ENCODE data around the gene C9.
A peak's percentile ranks its signal among the peaks of the same experiment; 100 is the strongest.
"Not testable (repeated sequence)": the region's sequence is repeated elsewhere in the genome, so short reads cannot be mapped to it uniquely, and the experiment has no call there.

Gene C9

DNA sequence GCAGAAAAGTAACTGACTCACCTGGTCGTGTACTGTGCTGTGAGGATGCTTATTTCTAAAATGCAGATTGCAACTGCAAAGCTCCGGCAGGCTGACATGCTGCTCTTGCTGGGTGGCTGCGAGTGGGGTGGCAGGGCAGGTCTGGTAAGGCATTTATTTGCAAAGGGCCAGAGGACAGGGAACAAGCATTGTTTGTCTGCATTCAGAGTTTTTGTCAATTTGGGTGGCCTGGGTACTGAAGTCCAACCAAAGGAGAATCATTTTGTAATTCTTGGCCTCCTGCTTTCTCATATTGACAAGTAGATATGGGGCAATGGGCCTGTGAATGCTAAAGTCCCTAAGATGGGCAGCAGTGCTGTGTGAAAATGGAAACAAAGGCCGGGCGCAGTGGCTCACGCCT lies at the start of gene C9:
C9 (minus strand) TSS at position 129 of the 400 bp plus-strand sequence; CDS start at position 98, 31 bp downstream.
- no peak for DNase-seq

DNA sequence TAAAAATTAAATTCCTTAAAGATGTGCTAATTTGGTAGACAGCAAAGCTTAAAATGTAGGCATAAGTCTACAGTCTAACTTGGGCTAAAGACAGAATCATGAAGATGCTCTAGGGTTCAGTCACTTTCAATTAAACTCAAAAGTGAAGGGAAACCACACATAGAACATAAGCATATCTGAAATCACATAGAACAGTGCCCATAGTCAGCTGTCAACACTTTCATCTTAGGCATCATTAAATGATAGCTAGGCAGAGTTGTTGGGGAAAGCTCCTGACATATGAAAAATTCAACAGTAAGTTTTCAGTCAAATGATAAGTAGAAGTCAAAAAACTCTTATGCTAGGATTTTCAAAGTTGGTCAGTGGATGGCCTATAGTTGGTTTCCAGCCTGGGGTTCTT lies 49.5 kb upstream of the C9 start:
- no peak for DNase-seq

DNA sequence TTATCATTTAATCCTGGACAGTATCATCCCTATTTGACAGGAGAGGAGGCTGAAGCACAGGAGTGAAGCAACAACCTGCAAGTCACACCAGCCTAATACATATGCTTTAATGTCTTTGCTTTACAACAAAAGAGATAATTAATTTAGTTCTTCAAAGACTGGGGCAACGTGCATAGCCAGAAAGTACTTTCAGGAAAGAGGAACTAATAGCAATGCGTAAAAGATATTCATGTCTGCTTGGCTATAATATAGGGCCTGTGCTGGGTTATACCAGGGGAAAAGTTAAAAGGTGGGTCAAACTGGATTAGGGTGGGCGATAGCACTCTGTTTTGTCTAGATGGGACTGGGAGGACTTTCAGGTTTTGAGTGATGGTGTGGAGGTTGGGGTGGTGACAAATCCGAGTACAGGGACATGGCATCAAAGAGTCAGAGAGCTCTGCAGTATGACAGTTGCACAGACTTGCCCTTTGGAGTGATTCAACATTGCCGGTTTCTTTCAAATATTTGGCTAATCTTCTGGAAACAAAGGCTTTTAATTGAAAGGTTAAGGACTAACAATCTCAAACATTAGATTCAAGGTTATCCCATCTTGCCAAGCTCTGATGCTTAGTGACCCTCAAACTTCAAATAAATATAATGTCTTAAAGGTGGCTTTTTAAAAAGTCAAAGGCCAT lies 48.6 kb upstream of the C9 start:
- DNase-seq = no peak

DNA sequence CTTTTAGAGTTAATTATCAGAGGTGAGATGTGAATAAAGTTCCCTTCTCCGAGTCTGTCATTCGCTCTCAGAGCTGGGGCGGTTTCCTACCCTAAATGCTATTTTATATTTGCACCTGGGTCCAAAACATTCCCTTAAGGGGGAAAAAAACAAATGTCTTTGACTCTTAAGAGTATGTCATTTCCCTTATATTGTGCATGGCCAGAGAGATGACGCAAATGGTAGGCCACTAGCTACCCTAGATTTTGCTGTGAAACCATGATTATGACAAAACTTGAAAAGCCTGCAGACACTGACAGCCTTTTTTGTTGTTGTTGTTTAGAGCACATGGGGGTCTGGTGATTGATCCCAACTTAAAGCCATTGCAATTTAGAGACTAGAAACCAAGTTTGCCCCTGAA lies 47.7 kb upstream of the C9 start:
- DNase-seq = no peak

DNA sequence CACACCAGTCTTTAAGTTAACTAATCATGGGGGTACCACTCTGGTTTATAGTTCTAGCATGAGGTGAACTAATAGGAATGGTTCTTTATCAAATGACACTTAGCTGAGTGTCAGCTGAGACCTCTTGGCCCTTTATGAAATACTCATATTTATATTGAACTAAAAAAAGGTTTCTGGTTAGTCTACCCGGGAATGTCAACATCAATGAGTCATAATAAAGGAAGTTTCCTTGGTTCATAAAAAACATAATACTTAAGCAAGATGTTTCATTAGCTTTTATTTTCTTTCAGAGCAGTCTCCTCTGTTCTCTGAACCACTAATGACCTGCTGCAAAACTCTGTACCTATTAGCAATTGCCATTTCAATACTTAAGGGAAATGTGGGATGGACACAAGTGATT lies 46.8 kb upstream of the C9 start:
- DNase-seq = no peak

DNA sequence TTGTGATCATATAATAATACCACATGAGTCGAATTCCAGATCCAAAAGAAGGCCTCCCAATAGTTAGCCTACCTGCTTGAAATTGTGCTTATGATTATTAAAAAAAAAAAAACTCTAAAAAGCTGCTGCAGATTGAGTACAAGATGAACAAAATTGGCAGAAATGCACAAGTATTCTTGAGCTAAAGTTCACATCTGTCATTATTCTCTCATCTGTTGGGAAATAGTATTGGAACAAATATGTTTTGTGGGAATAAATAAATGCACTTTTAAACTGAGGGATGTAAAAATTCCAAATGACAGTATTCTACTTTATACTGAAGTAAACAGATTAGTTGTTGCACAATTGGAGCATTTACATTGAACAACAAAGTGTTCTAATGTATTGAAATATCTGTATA lies 44.7 kb upstream of the C9 start:
- DNase-seq = no peak

DNA sequence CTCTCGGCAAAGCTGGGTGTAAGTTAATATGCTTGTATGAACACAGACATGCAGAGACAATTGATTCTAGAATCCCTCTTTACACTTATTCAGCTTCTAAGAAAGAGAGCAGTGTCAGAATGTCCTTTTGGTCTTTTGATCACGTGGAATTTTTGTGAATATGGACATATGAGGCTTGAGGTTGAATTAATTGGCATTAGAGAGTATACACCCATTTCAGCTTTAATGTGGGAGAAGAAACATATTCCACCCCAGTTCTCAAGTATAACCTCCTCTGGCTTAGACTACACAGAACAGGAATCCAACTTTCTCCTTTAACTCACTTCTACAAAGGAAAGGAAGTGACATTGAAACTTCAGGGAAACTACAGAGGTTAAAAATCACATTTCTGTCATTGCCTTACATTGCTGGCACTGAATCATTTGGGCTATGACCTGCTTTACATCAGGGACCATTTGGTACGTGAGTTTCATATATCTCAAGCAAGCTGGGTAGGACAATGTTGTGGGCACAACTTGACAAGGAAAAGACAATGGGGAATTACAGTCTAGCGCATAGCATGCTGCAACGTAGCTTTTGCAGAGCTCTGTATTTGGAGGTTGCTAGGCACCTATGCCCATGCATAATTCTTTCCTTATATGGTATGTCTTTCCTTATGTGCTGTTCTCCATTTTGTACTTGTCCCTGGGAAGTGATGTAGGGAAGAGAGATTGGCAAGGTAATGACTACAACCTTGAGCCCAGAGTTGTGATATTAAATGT lies 41.0 kb upstream of the C9 start:
- DNase-seq = no peak

DNA sequence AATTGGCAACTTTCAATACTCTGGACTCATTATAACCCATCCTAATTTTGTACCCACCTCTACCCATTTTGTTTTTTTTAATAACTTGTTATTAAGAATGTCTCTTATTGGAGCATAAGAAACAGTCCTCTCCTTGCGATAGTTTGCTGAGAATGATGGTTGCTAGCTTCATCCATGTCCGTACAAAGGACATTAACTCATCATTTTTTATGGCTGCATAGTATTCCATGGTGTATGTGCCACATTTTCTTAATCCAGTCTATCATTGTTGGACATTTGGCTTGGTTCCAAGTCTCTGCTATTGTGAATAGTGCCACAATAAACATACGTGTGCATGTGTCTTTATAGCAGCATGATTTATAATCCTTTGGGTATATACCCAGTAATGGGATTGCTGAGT lies 39.5 kb upstream of the C9 start:
- DNase-seq = not testable (repeated sequence)

DNA sequence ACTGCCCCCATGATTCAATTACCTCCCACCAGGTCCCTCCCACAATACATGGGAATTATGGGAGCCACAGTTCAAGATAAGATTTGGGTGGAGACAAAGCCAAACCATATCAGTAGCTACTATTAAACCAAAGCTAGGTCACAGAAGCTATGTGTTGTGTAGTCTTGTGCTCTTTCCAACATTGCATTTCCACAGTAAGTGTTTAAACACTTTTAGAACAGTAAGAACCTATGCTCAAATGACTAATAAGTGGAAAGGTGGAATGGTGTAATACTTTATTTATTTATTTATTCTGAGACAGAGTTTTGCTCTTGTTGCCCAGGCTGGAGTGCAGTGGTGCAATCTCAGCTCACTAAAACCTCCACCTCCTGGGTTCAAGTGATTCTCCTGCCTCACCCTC lies 37.8 kb upstream of the C9 start:
- DNase-seq = not testable (repeated sequence)

DNA sequence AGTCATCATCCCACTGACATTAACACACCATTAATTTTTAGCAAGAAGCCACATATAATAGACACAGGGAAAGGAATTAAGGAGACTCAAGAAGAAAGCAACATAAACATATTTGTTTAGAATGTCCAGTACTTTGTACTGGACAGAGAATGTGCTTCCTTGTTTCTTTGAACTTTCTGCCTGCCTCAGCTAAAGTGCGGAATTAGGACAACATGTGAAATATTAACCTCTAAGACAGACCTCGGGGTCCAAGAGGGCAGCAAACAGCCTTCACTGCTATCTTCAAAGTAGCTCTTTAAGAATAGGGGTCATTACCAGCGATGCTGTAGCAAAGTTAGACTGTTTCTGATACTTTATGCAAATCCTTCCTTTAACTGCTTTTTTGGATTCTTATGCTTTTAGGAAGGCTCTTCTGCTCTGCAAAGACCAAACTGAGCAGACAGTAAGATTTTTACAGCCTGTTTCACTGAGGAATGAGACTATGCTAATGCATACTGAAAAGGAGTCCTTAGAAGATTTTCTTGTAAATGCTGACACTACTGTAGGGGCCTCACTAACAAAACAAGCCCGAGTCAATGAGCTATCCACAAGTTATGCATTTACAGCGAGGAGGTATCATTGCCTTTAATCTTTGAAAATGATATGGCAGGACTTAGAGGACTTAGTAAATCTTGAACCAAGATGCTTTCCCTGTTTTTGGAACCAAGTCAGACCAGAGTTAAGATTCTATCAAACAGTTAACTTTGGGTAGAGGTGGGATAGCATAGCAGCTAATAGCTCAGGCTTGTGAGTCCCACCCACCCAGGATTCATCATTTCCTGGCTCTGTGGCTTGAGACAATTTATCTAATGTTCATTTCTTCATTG lies 36.7 kb upstream of the C9 start:
- DNase-seq = no peak

DNA sequence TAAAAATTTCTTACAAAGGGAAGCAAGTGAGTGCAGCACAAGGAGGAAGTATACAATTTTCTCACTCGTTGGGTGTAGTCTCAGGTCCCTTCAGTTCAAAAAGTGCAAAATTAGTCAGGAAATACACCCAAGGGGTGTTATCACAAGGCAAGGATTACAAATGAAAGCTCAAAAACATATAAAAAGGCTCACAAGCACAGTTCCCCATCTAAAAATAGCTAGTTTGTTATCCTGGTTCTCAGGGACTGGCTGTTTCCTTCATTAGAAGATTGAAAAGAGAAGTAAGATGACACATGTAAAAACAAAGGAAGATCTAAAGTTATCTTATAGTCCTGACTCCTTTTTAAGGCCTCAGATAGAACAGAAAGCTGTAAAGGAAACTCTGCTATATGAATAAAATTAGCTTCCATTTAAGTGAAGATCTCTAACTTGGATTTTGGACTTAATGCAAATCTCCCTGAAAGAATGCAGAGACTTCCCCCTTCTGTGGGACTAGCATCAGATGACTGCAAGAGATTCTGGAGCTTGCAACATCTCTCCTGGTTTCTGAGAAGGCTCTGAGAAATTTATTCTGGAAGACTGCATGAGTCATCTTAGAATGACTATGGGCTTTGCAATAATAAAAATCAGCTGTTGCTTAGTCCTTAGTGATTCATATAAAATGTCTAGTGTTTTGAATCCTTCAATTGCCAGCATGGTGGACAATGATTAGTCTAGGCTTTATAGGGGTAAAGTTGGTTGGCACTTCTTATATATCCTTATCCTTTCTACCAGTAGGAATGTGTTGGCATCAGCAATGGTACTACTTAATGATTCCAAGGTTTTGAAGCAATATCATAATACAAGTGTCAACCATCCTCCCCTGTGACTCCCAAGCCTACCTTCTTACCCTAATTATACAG lies 35.1 kb upstream of the C9 start:
- no peak for DNase-seq

DNA sequence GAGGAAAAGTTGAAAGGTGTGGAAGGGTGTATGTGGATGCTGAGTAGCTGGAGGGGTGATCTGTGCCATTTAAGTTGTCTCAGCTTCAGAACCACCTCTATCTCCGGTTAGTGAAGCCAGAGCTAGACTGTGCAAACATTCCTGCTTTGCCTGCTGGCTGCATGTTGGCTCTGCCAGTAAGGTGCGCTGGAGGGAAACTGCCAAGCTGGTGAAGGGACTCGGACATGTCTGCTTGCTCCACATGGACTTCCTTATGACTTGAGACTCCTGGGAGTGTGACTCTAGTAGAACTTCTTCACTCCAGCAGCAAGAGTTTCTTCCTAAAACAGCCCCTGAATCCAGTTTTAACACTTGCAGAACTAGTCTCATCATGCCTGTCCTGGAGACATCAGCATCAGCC lies 32.5 kb upstream of the C9 start:
- no peak for DNase-seq

DNA sequence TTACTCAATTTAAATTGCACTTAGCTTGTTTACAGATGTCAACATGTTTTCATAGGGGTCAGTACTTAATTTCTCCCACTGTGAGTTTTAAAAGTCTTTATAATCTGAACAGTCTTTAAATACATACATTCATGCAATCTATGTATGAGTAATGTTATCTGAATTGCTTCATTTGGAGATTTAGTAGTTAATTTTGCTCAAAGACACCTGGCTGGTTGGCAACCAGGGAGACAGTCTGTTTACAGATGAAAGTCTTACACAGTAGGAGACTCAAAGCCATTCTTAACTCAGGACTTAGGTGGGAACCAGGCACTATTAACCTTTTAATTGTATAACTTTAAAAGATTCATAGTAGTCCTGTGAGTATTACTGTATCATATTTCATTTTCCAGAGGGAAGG lies 31.2 kb upstream of the C9 start:
- no peak for DNase-seq

DNA sequence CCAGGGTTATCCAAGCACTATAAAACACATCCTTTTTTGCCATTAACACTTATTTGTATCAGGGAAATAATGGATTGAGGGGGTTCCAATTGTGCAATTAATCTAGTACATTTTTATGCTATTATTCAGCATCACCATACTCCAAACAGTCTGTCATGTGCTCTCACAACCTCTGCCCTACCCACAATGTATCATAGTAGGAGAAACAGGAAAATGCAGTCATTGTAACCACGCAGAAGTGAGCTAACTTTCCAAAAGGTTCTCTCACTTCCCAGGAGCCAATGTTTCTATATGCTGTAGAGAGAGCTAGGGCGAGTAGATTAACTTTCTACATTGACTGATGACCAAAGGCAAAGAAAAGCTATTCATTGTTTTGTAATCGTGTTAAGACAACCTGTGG lies 30.7 kb upstream of the C9 start:
- no peak for DNase-seq

DNA sequence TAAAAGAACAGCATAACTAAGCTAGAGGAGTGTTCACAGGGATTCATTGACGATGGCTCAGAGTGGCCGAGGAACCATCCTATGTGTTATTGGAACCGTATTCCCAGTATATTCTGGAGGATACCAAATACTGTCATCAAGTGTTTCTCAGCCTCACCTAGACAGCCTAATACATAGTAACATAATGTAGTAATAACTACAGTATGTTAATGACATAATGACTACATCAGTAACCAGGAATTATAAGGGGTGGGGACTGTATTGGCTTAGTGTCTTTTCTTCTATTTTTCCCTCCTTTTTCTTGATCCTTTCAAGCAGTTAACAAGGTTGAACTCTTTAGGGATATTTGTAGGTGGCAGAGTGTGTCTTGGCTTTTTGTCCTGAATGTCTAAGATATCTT lies 26.6 kb upstream of the C9 start:
- DNase-seq = no peak

DNA sequence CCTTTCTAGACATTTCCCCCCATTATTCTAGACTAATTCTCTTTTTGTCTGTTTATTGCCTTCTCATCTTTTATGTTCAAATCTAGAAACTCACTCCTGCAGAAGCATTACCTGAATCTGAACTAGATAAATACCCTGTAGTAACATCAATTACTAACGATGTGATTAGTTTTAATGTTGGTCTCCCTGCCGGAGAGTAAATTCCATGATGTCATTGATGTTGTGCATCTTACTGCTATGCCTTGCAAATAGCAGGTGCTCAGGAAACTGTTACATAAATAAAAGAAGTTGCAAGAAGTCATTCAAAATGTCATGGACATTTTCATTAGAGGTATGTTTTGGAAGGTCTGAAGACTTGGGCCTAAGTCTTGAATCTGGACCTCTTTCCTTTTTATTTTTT lies 23.0 kb upstream of the C9 start:
- DNase-seq = no peak

DNA sequence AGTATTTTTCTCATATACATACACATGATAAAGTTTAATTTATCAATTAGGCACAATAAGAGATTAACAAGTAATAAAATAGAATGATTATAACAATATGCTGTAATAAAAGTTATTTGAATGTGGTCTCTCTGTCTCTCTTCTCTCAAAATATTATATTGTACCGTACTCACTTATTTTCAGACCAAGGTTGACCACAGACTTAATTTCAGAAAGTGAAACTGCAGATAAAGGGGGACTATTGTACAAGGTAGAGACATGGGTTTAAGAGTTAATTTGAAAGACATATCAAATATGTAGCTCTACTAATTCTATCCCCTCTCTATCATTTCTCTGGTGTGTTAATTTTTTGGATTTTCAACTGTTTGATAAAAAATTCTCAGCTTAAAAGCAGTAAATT lies 20.0 kb upstream of the C9 start:
- no peak for DNase-seq

DNA sequence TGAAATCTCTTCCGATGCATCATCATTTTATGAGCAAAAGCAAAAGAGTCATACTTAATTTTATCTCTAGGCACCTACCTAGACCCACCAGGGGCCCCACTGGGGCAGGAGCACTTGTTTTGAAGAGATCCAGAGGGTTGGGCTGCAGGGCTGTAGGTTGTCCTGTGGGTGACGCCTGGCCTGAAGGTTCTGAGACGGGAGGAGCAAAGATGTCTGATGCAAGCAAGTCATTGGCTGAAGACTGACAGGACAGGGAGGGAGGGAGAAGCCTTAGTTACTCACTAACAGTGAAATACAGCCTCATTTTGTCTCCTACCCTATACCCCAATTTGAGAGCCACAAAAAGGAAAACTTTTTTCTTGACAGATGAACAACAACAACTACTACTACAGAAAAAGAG lies 17.1 kb upstream of the C9 start:
- no peak for DNase-seq

DNA sequence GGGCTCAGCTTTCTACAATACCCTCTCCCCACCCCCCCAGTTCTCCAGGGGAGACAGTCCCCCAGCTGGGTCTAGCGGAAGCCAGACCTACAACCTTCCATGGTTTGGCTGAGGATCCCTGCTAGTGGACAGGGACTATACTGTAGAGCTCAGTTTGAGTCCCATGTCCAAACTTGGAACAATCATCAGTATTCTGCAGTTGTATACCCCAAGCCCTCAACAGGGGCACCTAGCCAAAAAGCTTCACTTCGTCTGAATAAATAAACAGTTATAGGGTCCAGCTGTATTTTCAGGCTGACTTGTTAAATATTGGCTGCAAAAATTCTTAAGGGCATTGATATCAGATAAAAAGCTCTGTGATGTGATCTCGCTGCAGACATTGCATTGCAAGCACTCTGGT lies 15.4 kb upstream of the C9 start:
- DNase-seq = no peak

DNA sequence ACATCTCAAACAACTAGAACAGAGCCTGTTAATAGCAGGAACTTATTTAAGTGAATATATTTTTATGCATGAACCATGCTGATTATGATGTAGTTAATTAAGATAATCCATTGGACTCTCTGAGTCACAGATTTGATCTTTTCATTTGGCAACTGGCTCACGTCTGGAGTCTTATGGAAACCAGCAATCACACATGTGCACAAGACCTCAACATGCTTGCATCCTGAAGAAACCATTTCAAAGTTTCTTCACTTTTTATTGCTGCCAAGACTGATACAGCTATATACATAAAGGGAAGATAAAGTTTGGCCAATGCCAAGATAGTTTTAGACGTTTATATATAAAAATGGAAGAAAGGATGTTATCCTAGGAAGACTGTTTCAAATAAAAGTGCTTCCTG lies 13.3 kb upstream of the C9 start:
- no peak for DNase-seq

DNA sequence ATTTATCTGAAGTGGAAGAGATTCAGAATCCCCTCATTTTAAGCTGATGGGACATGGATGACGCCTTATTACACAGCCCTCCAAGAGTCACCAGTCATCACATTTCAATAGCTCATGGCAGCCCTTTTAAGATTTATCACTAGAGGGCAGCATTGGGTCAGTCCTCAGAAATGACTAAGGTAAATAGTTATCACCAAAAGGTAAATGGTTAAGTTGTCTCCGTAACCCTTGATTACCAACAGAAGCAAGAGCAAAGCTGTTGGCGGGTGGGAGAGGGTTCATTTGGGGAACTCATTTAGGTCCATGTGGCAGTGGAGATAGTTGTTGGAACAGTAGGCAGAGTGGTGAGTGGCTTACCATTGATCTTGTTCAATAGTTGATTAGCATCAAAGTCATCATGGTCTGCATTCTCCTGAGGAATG lies 12.0 kb upstream of the C9 start:
- DNase-seq = peak; percentile 26

DNA sequence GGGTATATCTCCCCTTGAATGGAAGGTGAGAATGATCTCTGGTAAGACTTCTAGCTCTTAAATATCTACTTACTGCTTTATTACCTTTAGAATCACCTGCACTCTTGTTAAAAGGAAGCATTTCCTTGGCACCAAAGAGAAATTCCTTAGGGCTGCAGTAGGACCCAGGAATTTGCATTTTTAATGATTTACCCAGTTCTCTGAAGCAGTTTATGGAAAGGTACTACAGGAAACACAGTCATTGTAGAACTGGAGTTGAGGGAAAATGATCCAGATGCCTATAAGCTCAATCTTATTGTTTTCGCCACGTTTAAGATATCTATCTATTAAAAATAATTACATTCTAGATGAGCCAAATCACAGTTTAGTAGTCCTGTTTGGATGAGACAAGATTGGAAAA lies 9.5 kb upstream of the C9 start:
- no peak for DNase-seq

DNA sequence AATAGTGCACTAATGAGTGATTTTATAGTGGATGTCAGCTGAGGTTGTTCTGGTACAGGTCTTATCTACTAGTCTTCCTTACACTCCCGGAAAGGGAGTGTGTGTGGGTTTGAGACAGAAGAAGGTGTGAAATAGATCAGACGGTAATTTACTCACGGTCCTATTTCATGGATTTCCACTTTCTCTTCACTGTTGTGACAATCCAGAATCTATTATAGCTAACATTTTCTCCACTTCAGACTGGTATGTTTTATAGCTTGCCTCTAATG lies 7.0 kb upstream of the C9 start:
- no peak for DNase-seq
